Retinal pigment epithelial cell (primary cell): ENCODE data around the gene SIX4.

ENCODE experiments used
- DNase-seq: peaks from one replicate; pipeline ENCODE4 v3.0.0-alpha.2; 2010; ENCODE audit warnings: low read depth
- H3K4me3 ChIP-seq: 2 replicates; pipeline ENCODE4 v1.5.1; 2011; ENCODE audit warnings: mild to moderate bottlenecking, low read length, control low read depth, moderate library complexity
- CTCF ChIP-seq: conservative IDR thresholded peaks from 2 replicates; pipeline ENCODE4 v1.5.1; 2011; ENCODE audit warnings: low read depth, low read length, control low read depth, inconsistent platforms

Gene SIX4

DNA sequence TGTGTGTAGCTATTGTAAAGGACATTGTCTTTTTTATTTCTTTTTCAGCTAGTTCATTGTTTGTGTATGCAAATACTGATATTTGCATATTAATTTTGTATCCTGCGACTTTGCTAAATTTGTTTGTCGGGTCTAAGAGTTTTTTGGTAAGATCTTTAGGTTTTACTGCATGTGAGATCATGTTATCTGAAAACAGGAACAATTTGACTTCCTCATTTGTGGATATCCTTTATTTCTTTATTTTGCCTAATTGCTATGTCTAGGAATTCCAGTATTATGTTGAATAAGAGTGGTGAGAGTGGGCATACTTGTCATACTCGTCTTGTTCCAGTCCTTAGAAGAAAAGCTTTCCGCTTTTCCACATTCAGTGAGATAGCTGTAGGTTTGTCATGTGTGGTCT, 28.8 kb downstream of the SIX4 start:
- no peak for TF ChIP-seq CTCF
- H3K4me3 ChIP-seq: no peak overlapping the region
- DNase-seq: no peak

DNA sequence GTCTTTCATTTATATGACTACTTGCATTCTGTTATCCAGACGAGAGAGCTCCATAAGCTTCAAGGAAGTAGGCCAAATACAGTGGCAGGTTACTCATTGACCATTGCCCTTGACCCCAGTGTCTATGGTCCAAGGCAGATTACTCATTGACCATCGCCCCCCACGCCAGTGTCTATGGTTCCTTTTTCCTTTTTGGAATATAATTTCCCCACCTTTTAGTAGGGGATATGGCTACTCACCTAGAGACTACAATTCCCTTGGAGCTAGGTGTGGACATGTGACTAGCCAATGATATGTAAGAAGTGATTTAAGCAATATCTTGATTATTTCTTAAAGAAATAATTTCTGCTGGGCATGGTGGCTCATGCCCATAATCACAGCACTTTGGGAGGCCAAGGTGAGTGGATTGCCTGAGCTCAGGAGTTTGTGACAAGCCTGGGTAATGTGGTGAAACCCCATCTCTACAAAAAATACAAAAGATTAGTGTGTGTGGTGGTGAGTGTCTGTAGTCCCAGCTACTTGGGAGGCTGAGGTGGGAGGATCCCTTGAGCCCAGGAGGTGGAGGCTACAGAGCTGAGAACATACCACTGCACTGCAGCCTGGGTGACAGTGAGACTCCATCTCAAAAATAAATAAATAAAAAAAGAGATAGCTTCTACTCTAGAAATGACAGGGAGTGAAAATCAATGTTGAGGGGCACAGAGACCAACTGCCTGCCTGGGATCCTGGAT, 32.6 kb downstream of the SIX4 start:
- no peak overlapping the region for H3K4me3 ChIP-seq
- TF ChIP-seq CTCF: no peak
- DNase-seq: no peak

- DNase-seq: no peak
- no peak overlapping the region for H3K4me3 ChIP-seq
- TF ChIP-seq CTCF: no peak
Measured at GRCh38 chr14:60686865-60687264, 37.3 kb downstream of the SIX4 start.

GRCh38 chr14:60684203-60684602, 39.9 kb downstream of the SIX4 start:
- DNase-seq: no peak
- H3K4me3 ChIP-seq: no peak overlapping the region
- no peak for TF ChIP-seq CTCF

DNA sequence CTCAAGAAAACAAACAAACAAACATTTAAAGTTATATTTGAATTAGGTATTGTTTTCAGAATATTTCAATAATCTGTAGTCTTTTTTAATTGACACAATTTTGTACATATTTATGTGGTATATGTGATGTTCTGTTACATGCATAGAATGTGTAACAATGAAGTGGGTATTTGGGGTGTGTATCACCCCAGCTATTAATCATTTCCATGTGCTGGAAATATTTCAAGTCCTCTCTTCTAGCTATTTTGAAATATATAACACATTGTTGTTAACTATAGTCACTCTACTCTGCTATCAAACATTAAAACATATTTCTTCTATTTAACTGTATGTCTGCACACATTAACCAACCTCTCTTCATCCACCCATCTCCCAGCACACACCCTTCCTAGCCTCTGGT, 42.9 kb downstream of the SIX4 start:
- H3K4me3 ChIP-seq: no peak overlapping the region
- no peak for DNase-seq
- no peak for TF ChIP-seq CTCF

- no peak for DNase-seq
- no peak for TF ChIP-seq CTCF
- no peak overlapping the region for H3K4me3 ChIP-seq
Measured at GRCh38 chr14:60680511-60680910, 43.6 kb downstream of the SIX4 start.

DNA sequence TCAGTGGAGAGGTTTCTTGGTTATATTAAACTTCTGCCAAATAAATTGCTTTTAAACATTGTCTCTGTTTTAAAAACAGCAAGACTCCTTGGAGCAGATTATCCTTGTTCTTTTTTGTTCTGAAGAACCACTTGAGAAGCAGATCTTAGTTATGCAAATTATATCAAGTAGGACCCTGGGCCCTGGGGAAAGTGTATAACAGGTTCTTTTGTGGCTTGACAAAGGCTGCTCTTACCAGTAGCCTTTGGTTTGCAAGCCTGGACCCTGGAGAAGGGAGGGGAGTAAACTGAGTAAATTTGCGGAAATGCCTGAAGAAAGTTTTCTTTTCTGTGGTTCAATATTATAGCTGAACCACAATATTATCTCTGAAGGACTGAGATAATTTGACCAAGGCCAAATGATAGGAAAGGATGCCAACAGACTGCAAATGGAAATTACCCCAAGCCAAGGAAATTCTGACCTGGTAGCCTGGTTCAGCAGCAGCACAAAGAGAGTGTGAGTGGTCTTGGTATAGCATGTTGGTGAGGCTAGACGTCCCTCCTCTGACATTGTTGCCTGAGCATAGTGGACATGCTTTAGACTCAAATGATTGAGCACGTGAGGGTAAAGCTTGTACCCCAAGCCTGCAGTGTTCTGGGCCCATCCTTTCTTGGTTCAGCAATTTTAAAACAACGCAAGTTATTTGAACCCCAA, 44.4 kb downstream of the SIX4 start:
- no peak overlapping the region for H3K4me3 ChIP-seq
- no peak for TF ChIP-seq CTCF
- no peak for DNase-seq
